Stomach (tissue), 9 donors: Measurements from ENCODE around the gene SYNDIG1. TPM values are rescaled to one million over a fixed set of nuclear protein-coding genes. Genes with fewer than 3 reads are reported as not detected.

Experiments used
- DNase-seq, 2 donors: peaks; one replicate each; pipeline versions ENCODE4 v3.0.0 to v3.0.0-alpha.2; 2013 to 2019
- H3K27ac ChIP-seq, 5 donors: fragments of 200-600 bp in 4 of 5; sonication (generic) in 4 of 5; one replicate each; pipeline ENCODE4 v1.5.1; 2013 to 2019; ENCODE audit warnings: mild to moderate bottlenecking in 1 of 5, moderate library complexity in 1 of 5
- H3K27me3 ChIP-seq, 3 donors: fragments of 200-600 bp; sonication (generic); one replicate each; pipeline ENCODE4 v1.5.1; 2017 to 2019; ENCODE audit warnings: mixed run types in 1 of 3
- H3K36me3 ChIP-seq, 4 donors: fragments of 200-600 bp; sonication (generic); 1 replicate in 3 of 4; 2 replicates in 1 of 4; pipeline ENCODE4 v1.5.1; 2016 to 2019
- H3K4me1 ChIP-seq, 4 donors: fragments of 200-600 bp; sonication (generic); one replicate each; pipeline ENCODE4 v1.5.1; 2016 to 2019
- H3K4me3 ChIP-seq, 4 donors: fragments of 200-600 bp; sonication (generic) in 3 of 4; one replicate each; pipeline ENCODE4 v1.5.1; 2016 to 2019; ENCODE audit warnings: mild to moderate bottlenecking in 1 of 4
- H3K9me3 ChIP-seq, 4 donors: fragments of 200-600 bp; sonication (generic); one replicate each; pipeline ENCODE4 v1.5.1; 2016 to 2019
- CTCF ChIP-seq, 7 experiments: fragments of 450-650 bp in 4 of 7; fragments of 200-600 bp in 3 of 7; sonication (generic) in 3 of 7; IDR thresholded peaks; one replicate each; pipeline ENCODE4 v1.5.1; 2016 to 2019; ENCODE audit warnings: antibody characterized with exemption in 7 of 7, control low read depth in 2 of 7, mild to moderate bottlenecking in 1 of 7
- EP300 ChIP-seq: sonication (generic); formaldehyde crosslinking; IDR thresholded peaks from one replicate; pipeline ENCODE4 v1.6.1; 2017; ENCODE audit warnings: antibody characterized with exemption
- POLR2A ChIP-seq, 4 donors: fragments of 450-650 bp; IDR thresholded peaks; one replicate each; pipeline ENCODE4 v1.6.1; 2016; ENCODE audit warnings: antibody characterized with exemption in 4 of 4, control low read depth in 2 of 4, mild to moderate bottlenecking in 1 of 4, moderate library complexity in 1 of 4
- POLR2AphosphoS5 ChIP-seq, 3 donors: sonication (generic); formaldehyde crosslinking; IDR thresholded peaks; one replicate each; pipeline ENCODE4 v1.6.1; 2016; ENCODE audit warnings: antibody characterized with exemption in 3 of 3
- WGBS, 5 donors: extraction: QIAGEN DNeasy Blood & Tissue Kit in 3 of 5; methylation state at CpG; one replicate each; pipeline versions ENCODE4 v1.1.5 to v1.1.7; 2013 to 2018; 5-methylcytosine and 5-hydroxymethylcytosine counted together
- intact Hi-C: fragments of 100-400 bp; cut with DNase I; formaldehyde crosslinking; loops from one replicate; pipeline ENCODE4 v1.15.1; 2023; ENCODE audit warnings: low total_unique reads
- polyA plus RNA-seq, 3 donors: library from polyadenylated mRNA; stranded (reverse); fragments of 200-250 nt; gene quantifications; one replicate each; pipeline ENCODE4 v1.2.3, GENCODE V29; 2013
- total RNA-seq, 5 donors: library from RNA; depleted of rRNA; stranded (reverse); fragments of >200 nt; gene quantifications; one replicate each; pipeline versions ENCODE4 v1.1.0 to v1.2.3, GENCODE V29; 2014 to 2016
- donor health status: healthy with polysubstance abuse.
- donor health status: Bipolar disorder and iron deficiency.
- donor health status: healthy.

The SYNDIG1 gene
- total and polyA plus RNA-seq, 8 donors, result 0.29 to 2.0 (median 0.89) TPM; not detected in 4

- TF ChIP-seq POLR2AphosphoS5 (IDR thresholded peaks at IDR 0.05) (no peak), POLR2A (IDR thresholded peaks at IDR 0.05) (no peak), EP300 (no peak), CTCF (IDR thresholded peaks at IDR 0.05) (no peak)
- WGBS, 5 donors, result 64 to 88% (median 70%) methylated on average over 2 of the region's 2 CpGs
- intact Hi-C loops, result no loop called here
- Histone ChIP-seq H3K27ac (no peak overlapping the region), H3K9me3 (no peaks in the 10 kb centered on the region), H3K4me1 (no peaks in the 10 kb centered on the region), H3K27me3 (no peaks in the 10 kb centered on the region), H3K4me3 (no peak overlapping the region), H3K36me3 (no peaks in the 10 kb centered on the region)
- DNase-seq, result no peak
Observed at GRCh38 chr20:24530131-24530680, 60.8 kb downstream of the SYNDIG1 start.

- no peaks in the 10 kb centered on the region for H3K27me3 ChIP-seq
- H3K4me3 ChIP-seq, result no peak overlapping the region
- no peak overlapping the region for H3K27ac ChIP-seq
- no peaks in the 10 kb centered on the region for H3K36me3 ChIP-seq
- 89 to 94% (median 91%) methylated on average over 4 of the region's 4 CpGs for WGBS, 5 donors
- intact Hi-C loops, result no loop called here
- DNase-seq, result no peak
- TF ChIP-seq CTCF (IDR thresholded peaks at IDR 0.05) (no peak), POLR2A (IDR thresholded peaks at IDR 0.05) (no peak), POLR2AphosphoS5 (IDR thresholded peaks at IDR 0.05) (no peak), EP300 (no peak)
- no peaks in the 10 kb centered on the region for H3K9me3 ChIP-seq
- no peaks in the 10 kb centered on the region for H3K4me1 ChIP-seq
Observed at GRCh38 chr20:24531202-24531601, 61.8 kb downstream of the SYNDIG1 start.

DNA sequence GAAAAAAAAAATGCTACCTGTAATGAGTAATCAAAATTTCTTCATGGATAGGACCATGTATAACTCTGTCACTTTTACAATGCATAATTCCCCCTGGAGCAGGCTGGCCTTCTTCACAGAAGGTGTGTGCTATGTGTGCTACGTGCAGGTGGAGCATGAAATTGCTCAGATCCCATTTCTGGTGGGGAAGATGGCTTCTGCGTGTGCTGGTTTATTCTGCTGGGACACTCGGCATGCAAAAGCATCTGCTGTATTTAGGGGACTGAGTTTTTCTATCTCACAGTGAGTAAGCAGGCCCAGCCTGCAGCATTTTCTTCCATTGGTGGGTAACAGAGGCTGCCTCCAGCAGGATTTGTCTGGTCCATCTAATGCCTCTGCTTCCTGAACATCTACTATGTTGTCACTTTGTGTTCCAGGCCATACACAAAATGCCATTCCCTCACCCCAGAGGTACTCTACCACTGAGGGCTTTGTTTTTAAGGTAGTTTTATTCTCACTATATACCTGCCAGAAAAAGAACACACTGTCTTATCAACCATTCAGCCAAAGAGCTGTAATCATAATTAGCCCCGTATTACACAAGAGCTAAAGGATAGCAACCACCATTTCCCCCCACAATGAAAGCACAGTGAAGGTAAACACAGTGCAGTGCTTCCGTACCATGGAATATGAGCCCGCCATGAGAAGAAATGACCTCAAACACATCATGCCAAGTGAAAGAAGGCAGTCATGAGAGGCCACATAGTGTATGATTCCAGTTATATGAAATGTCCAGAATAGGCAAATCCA, 62.4 kb downstream of the SYNDIG1 start:
- H3K27me3 ChIP-seq, result no peaks in the 10 kb centered on the region
- H3K27ac ChIP-seq, result no peak overlapping the region
- intact Hi-C loops, result no loop called here
- WGBS, 5 donors, result 81 to 92% (median 82%) methylated on average over 6 of the region's 6 CpGs
- TF ChIP-seq POLR2A (IDR thresholded peaks at IDR 0.05) (no peak), POLR2AphosphoS5 (IDR thresholded peaks at IDR 0.05) (no peak), EP300 (no peak), CTCF (IDR thresholded peaks at IDR 0.05) (no peak)
- no peaks in the 10 kb centered on the region for H3K4me1 ChIP-seq
- no peaks in the 10 kb centered on the region for H3K36me3 ChIP-seq
- H3K4me3 ChIP-seq, result no peak overlapping the region
- H3K9me3 ChIP-seq, result no peaks in the 10 kb centered on the region
- no peak for DNase-seq

GRCh38 chr20:24533449-24533848, 64.0 kb downstream of the SYNDIG1 start:
- 79 to 90% (median 84%) methylated on average over 8 of the region's 8 CpGs for WGBS, 5 donors

More at GRCh38 chr20:24533449-24533848, 64.0 kb downstream of the SYNDIG1 start:
- Histone ChIP-seq H3K4me1 (no peaks in the 10 kb centered on the region), H3K4me3 (no peak overlapping the region), H3K36me3 (no peaks in the 10 kb centered on the region), H3K27ac (no peak overlapping the region), H3K9me3 (no peaks in the 10 kb centered on the region), H3K27me3 (no peaks in the 10 kb centered on the region)
- TF ChIP-seq POLR2A (IDR thresholded peaks at IDR 0.05) (no peak), EP300 (no peak), CTCF (IDR thresholded peaks at IDR 0.05) (no peak)
- intact Hi-C loops, result no loop called here
- no peak for DNase-seq
